ENCODE data around the gene SGO1.

The SGO1 gene

DNA sequence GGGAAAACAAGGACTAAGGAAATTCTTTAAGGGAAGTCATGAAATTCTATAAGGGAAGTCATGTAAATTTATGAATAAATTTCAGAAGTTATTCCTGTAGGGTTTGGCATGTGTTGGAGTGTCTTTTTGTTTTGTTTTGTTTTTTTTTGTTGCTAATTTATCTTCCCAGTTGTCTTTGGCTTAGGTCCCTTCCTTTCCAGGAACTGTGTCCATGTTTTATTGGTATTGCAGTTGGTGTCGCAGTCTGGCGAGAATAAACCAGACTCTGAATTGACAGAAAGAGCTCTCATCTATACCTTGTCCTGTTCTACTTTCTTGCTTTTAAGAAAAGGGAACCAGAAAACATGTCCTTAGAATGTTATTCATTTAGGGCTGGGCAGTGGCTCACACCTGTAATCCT lies 57.6 kb downstream of the SGO1 start:
- TF ChIP-seq, protein P1, sequence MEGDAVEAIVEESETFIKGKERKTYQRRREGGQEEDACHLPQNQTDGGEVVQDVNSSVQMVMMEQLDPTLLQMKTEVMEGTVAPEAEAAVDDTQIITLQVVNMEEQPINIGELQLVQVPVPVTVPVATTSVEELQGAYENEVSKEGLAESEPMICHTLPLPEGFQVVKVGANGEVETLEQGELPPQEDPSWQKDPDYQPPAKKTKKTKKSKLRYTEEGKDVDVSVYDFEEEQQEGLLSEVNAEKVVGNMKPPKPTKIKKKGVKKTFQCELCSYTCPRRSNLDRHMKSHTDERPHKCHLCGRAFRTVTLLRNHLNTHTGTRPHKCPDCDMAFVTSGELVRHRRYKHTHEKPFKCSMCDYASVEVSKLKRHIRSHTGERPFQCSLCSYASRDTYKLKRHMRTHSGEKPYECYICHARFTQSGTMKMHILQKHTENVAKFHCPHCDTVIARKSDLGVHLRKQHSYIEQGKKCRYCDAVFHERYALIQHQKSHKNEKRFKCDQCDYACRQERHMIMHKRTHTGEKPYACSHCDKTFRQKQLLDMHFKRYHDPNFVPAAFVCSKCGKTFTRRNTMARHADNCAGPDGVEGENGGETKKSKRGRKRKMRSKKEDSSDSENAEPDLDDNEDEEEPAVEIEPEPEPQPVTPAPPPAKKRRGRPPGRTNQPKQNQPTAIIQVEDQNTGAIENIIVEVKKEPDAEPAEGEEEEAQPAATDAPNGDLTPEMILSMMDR (IDR thresholded peaks at IDR 0.05; ENCODE audit: insufficient read depth, low read depth, low read length, missing control alignments), result no peak
- DNase-seq (ENCODE audit: low read depth), result no peak

DNA sequence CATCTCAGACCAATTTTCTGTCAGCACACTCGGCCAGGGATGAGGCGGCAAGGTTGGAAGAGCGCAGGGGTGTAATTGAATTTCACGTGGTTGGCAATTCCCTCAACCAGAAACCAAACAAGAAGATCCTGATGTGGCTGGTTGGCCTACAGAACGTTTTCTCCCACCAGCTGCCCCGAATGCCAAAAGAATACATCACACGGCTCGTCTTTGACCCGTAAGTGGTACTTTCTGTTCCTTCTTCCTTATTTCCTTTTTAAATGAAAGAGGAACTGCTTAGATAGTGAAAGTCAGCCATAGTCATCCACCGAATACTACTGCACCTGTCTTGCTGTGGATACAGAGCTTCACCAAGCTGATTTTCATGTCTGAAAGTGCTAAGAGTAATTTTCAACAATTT lies 60.1 kb downstream of the SGO1 start:
- H3K4me3 ChIP-seq (ENCODE audit: low read length), result no peak overlapping the region

More for the DNA sequence above, 57.6 kb downstream of the SGO1 start:
- no peak overlapping the region for H3K4me3 ChIP-seq (ENCODE audit: low read length)

DNA sequence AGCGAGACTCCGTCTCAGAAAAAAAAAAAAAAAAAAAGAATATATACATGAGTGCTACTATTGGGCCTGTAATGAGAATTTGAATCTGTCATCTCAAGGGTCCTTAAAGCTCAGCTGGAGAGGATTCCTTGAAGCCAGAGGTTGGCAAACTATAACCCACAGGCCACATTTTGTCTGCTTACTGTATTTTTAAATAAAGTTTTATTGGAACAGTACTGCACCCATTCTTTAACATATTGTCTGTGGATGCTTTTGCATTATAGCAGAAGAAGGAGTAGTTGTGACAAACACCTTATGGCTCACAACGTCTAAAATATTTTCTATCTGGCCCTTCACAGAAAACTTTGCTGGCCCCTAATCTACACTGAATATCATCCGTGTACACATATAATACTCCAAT lies 60.7 kb downstream of the SGO1 start:
- no peak overlapping the region for H3K4me3 ChIP-seq (ENCODE audit: low read length)
- no peak for DNase-seq (ENCODE audit: low read depth)
- TF ChIP-seq, protein P1 (IDR thresholded peaks at IDR 0.05; ENCODE audit: insufficient read depth, low read depth, low read length, missing control alignments), result no peak

More for the DNA sequence above, 60.1 kb downstream of the SGO1 start:
- no peak for DNase-seq (ENCODE audit: low read depth)
- TF ChIP-seq, protein P1 (IDR thresholded peaks at IDR 0.05; ENCODE audit: insufficient read depth, low read depth, low read length, missing control alignments), result no peak

DNA sequence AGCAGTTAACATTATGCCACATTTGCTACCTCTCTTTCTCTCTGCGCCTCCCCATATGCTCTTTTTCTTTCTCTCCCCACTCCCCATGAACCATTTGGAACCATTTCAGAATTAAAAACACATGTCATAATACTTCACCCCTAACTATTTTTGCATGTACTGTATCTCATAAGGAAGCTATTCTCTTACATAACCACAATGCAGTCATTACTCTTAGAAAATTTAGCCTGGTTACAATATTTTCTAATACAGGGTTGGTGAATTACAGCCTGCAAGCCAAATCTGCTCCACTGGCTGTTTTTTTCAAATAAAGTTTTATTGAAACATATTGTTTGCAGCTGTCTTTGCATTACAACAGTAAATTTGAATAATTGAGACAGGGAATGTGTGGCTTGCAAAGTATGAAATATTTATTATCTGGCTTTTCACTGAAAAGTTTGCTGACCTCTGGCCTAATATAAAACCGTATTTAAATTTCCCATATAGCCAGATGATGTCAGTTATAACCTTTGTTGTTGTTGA lies 62.8 kb downstream of the SGO1 start:
- TF ChIP-seq, protein P1 (IDR thresholded peaks at IDR 0.05; ENCODE audit: insufficient read depth, low read depth, low read length, missing control alignments), result no peak
- H3K4me3 ChIP-seq (ENCODE audit: low read length), result no peak overlapping the region
- no peak for DNase-seq (ENCODE audit: low read depth)

DNA sequence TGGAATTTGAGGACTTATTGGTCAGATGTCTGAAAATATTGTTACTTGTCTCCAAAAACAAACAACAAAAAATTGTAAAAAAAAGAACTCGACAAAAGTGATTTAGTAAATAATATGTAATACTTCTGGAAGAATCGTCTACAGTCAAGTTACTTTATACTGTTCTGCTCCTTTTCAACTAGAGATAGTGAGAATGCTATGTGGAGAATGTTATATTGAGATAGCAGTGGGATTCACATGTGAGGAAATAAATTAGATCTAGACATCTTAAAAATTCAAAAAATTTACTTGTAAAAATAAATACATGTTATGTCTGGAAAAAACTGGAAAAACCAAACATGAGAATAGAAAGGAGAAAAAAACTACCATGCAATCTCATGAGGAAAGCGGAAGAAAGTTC lies 64.9 kb downstream of the SGO1 start:
- DNase-seq (ENCODE audit: low read depth), result no peak
- no peak overlapping the region for H3K4me3 ChIP-seq (ENCODE audit: low read length)
- TF ChIP-seq, protein P1 (IDR thresholded peaks at IDR 0.05; ENCODE audit: insufficient read depth, low read depth, low read length, missing control alignments), result no peak
